Neural cell (in vitro differentiated cells): ENCODE results near the gene KLHDC7B. TPM values are rescaled to one million over a fixed set of nuclear protein-coding genes. Genes with fewer than 3 reads are reported as not detected.

Experiments used
- H2AFZ ChIP-seq: fragments of 200-600, 300-800 bp; sonication (generic), shearing (Covaris generic); 2 replicates; pipeline ENCODE4 v1.6.0; 2014; ENCODE audit warnings: low read depth, mild to moderate bottlenecking, antibody characterized with exemption, low read length, moderate library complexity
- H3F3A ChIP-seq: fragments of 200-600 bp; shearing (Covaris generic); 2 replicates; pipeline ENCODE4 v1.6.1; 2016; ENCODE audit warnings: mild to moderate bottlenecking, moderate library complexity, mixed read lengths, antibody characterized with exemption, low read length; ENCODE audit not compliant: insufficient read depth, poor library complexity, severe bottlenecking
- H3K27ac ChIP-seq: fragments of 200-600, 300-800 bp; sonication (generic), shearing (Covaris generic); 2 replicates; pipeline ENCODE4 v1.5.1; 2014; ENCODE audit warnings: mild to moderate bottlenecking, low read length, moderate library complexity
- H3K27me3 ChIP-seq: fragments of 300-800, 200-600 bp; sonication (generic), shearing (Covaris generic); 2 replicates; pipeline ENCODE4 v1.6.0; 2014; ENCODE audit warnings: mild to moderate bottlenecking, low read depth, low read length, moderate library complexity; ENCODE audit not compliant: insufficient read depth
- H3K36me3 ChIP-seq: fragments of 300-800, 200-600 bp; sonication (generic), shearing (Covaris generic); 2 replicates; pipeline ENCODE4 v1.5.1; 2014; ENCODE audit warnings: mild to moderate bottlenecking, antibody characterized with exemption, low read length, moderate library complexity; ENCODE audit not compliant: insufficient read depth
- H3K4me2 ChIP-seq: fragments of 300-800, 200-600 bp; sonication (generic), shearing (Covaris generic); 2 replicates; pipeline ENCODE4 v1.6.0; 2014; ENCODE audit warnings: mild to moderate bottlenecking, low read length
- H3K4me3 ChIP-seq: fragments of 300-800, 200-600 bp; sonication (generic), shearing (Covaris generic); 2 replicates; pipeline ENCODE4 v1.5.1; 2014; ENCODE audit warnings: mild to moderate bottlenecking, low read length, moderate library complexity
- H3K79me2 ChIP-seq: fragments of 200-600 bp; shearing (Covaris generic); replicated peaks from 2 replicates; pipeline ENCODE4 v1.6.0; 2014; ENCODE audit warnings: mild to moderate bottlenecking, low read length, moderate library complexity; ENCODE audit not compliant: insufficient read depth
- H3K9ac ChIP-seq: fragments of 300-800, 200-600 bp; sonication (generic), shearing (Covaris generic); 2 replicates; pipeline ENCODE4 v1.6.1; 2016; ENCODE audit warnings: mild to moderate bottlenecking, low read length, mixed read lengths
- H3K9me2 ChIP-seq: fragments of 200-600 bp; shearing (Covaris generic); 2 replicates; pipeline ENCODE4 v1.6.1; 2016; ENCODE audit warnings: mild to moderate bottlenecking, low read length, mixed read lengths; ENCODE audit not compliant: insufficient read depth
- H3K9me3 ChIP-seq: fragments of 200-600, 300-800 bp; sonication (generic), shearing (Covaris generic); 2 replicates; pipeline ENCODE4 v1.6.1; 2016; ENCODE audit warnings: mild to moderate bottlenecking, mixed run types, low read length, moderate library complexity, mixed read lengths
- H4K20me1 ChIP-seq: fragments of 200-600 bp; shearing (Covaris generic); 2 replicates; pipeline ENCODE4 v1.6.1; 2016; ENCODE audit warnings: mild to moderate bottlenecking, mixed run types; ENCODE audit not compliant: insufficient read depth
- CTCF ChIP-seq: fragments of 450-650 bp; IDR thresholded peaks from 2 replicates; pipeline ENCODE4 v1.5.1; 2014; ENCODE audit warnings: antibody characterized with exemption, mild to moderate bottlenecking, moderate library complexity; ENCODE audit not compliant: poor library complexity, severe bottlenecking
- EP300 ChIP-seq: fragments of 450-650 bp; conservative IDR thresholded peaks from 2 replicates; pipeline ENCODE4 v1.6.1; 2014; ENCODE audit warnings: antibody characterized with exemption, mild to moderate bottlenecking, moderate library complexity; ENCODE audit not compliant: poor library complexity, severe bottlenecking
- EZH2 ChIP-seq: fragments of 200-600, 300-800 bp; shearing (Covaris generic), sonication (generic); IDR thresholded peaks from 2 replicates; pipeline ENCODE4 v1.6.1; 2014; ENCODE audit warnings: antibody characterized with exemption, low read length, borderline replicate concordance, mild to moderate bottlenecking; ENCODE audit not compliant: insufficient read depth, poor library complexity, severe bottlenecking
- MXI1 ChIP-seq: fragments of 450-650 bp; conservative IDR thresholded peaks from 2 replicates; pipeline ENCODE4 v1.6.1; 2014; ENCODE audit warnings: antibody characterized with exemption, mild to moderate bottlenecking; ENCODE audit not compliant: poor library complexity, severe bottlenecking
- POLR2AphosphoS5 ChIP-seq: IDR thresholded peaks from 2 replicates; pipeline ENCODE4 v1.6.1; 2012
- RAD21 ChIP-seq: fragments of 450-650 bp; conservative IDR thresholded peaks from 2 replicates; pipeline ENCODE4 v1.6.1; 2014; ENCODE audit warnings: antibody characterized with exemption, mild to moderate bottlenecking, moderate library complexity
- REST ChIP-seq: IDR thresholded peaks from 2 replicates; pipeline ENCODE4 v1.6.1; 2012; ENCODE audit warnings: borderline replicate concordance
- SMC3 ChIP-seq: fragments of 450-650 bp; conservative IDR thresholded peaks from 2 replicates; pipeline ENCODE4 v1.6.1; 2014; ENCODE audit warnings: antibody characterized with exemption, mild to moderate bottlenecking, moderate library complexity; ENCODE audit not compliant: poor library complexity
- TAF1 ChIP-seq: IDR thresholded peaks from 2 replicates; pipeline ENCODE4 v1.6.1; 2012; ENCODE audit warnings: low read depth
- polyA plus RNA-seq: library from polyadenylated mRNA; depleted of rRNA; stranded (reverse); fragments of >200 nt; gene quantifications from 2 replicates; pipeline ENCODE4 v1.2.3, GENCODE V29; 2014

The KLHDC7B gene
- polyA plus RNA-seq, 1 donor from 2014 or later = not detected

- Histone ChIP-seq H3K9me3 (no peaks in the 10 kb centered on the region), H3K36me3 (no peaks in the 10 kb centered on the region), H3K79me2 (no peaks in the 10 kb centered on the region), H3F3A (no peaks in the 10 kb centered on the region), H3K27ac (no peak within 1 kb of the TSS), H4K20me1 (no peaks in the 10 kb centered on the region), H2AFZ (no peak within 1 kb of the TSS), H3K9me2 (no peaks in the 10 kb centered on the region), H3K27me3 (peaks cover 34% of the 10 kb centered on the region), H3K4me3 (peak within 1 kb of the TSS; percentile 57), H3K9ac (no peak within 1 kb of the TSS), H3K4me2 (no peak within 1 kb of the TSS)
- TF ChIP-seq EZH2 = no peak
- TF ChIP-seq SMC3 = no peak
- no peak for TF ChIP-seq MXI1
Observed at GRCh38 chr22:50529897-50530579, 15.7 kb upstream of the KLHDC7B start, which contains the start of gene TYMP. Gene TYMP (minus strand): TSS chr22:50530012. CDS start chr22:50529709, 303 bp downstream.

GRCh38 chr22:50530580-50530876 lies 15.2 kb upstream of the KLHDC7B start:
- H3F3A ChIP-seq = no peaks in the 10 kb centered on the region
- H3K27ac ChIP-seq = no peak overlapping the region
- H3K9me2 ChIP-seq = no peaks in the 10 kb centered on the region
- H3K9me3 ChIP-seq = no peaks in the 10 kb centered on the region
- H2AFZ ChIP-seq = no peak overlapping the region
- no peak overlapping the region for H3K9ac ChIP-seq
- no peaks in the 10 kb centered on the region for H3K36me3 ChIP-seq
- H4K20me1 ChIP-seq = no peaks in the 10 kb centered on the region
- H3K79me2 ChIP-seq = no peaks in the 10 kb centered on the region
- H3K4me3 ChIP-seq = peak overlapping the region; percentile 57
- peaks cover 34% of the 10 kb centered on the region for H3K27me3 ChIP-seq
- no peak for TF ChIP-seq MXI1
- no peak for TF ChIP-seq RAD21
- no peak for TF ChIP-seq CTCF
- no peak for TF ChIP-seq EZH2
- no peak for TF ChIP-seq TAF1
- TF ChIP-seq REST = no peak
- no peak for TF ChIP-seq EP300
- TF ChIP-seq SMC3 = no peak
- TF ChIP-seq POLR2AphosphoS5 = no peak
- no peak overlapping the region for H3K4me2 ChIP-seq
